DMS 273 (cell line): ENCODE measurements around the gene IL15RA.

ENCODE experiments used
- DNase-seq: peaks from one replicate; lab custom pipeline; 2025; ENCODE audit not compliant: unreplicated experiment; lab: John Stamatoyannopoulos, UW

IL15RA gene, protein sequence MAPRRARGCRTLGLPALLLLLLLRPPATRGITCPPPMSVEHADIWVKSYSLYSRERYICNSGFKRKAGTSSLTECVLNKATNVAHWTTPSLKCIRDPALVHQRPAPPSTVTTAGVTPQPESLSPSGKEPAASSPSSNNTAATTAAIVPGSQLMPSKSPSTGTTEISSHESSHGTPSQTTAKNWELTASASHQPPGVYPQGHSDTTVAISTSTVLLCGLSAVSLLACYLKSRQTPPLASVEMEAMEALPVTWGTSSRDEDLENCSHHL

DNA sequence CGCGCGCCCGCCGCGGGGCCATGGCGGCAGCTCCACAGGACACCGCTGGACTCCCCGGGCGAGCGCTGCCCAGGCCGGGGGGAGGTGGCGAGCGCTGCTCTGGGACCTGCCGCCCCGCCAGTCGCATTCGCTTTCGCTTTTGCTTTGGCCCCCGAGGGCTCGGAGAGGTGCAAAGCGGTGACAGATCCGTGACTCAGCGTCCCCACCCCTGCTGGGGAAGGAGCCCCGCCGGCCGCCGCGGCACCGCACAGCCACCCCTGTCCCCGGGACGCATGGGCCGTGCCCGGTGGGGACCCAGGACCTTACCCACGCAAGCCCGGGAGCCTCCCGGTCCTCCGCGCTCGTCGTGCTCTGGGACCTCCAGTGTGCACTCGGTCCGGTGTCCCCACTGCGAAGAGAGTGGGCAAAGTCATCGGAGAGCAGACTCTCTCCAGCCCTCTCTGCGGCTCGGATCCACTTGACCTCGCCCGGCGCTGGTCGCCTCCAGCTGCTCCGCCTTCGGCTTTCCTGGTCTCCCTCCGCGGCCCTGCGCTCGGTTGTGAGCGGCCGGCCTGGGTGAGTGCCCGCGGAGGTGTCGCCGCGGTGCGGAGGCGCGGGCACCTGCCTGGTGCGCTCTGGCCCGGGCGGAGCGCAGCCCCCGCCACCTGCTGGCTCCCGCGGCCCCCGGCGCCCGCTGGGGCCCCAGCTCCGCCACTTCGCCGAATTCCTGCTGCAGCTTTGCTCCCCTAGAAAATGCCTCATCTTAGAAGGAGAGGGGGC, at the start of gene IL15RA:
TSS of gene IL15RA (minus strand) at position 73 of the 759 bp plus-strand sequence. CDS start at position 22, 51 bp downstream.
- DNase-seq, result peak; percentile 49

DNA sequence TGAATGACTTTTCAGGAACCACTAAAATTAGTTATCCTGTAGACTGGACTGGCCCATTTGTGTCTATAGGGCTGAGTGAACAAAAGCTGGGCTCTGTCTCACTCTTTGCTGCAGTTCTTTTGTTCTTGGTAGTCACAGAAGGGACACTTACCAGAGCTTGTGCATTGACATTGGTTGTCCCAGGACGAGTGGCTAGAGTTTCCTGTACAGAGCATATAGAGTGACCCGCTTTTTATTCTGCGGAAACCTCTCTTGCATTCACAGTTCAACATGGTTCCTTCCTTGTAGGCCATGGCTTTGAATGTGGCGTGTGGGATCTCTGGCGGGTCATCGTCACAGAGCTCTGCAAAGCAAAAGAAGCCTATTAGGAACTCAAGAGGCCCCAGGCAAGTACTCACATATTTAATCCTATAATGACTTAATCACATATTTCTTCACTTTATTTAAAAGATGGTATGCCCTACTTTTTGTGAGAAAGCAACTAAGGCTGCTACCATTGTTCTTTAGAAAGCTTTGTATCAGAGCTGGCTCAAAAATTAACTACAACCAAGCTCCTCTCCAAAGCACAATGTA, 48.4 kb upstream of the IL15RA start:
- DNase-seq, result no peak

DNA sequence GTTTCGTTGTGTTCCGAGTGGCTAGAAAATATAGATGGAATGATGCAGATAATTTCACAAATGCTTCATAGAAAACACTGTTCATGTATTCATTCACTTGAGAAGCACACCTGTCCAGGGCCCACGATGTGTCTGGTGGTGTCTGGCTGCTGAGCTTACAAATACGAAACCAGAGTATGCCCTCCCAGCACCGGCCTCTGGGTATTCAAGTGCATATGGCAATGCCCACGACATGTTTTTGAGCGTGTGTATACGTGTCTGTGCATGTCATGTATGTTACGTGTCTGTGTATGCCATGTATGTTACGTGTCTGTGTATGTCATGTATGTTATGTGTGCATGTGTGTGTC, 47.0 kb upstream of the IL15RA start:
- DNase-seq, result no peak

DNA sequence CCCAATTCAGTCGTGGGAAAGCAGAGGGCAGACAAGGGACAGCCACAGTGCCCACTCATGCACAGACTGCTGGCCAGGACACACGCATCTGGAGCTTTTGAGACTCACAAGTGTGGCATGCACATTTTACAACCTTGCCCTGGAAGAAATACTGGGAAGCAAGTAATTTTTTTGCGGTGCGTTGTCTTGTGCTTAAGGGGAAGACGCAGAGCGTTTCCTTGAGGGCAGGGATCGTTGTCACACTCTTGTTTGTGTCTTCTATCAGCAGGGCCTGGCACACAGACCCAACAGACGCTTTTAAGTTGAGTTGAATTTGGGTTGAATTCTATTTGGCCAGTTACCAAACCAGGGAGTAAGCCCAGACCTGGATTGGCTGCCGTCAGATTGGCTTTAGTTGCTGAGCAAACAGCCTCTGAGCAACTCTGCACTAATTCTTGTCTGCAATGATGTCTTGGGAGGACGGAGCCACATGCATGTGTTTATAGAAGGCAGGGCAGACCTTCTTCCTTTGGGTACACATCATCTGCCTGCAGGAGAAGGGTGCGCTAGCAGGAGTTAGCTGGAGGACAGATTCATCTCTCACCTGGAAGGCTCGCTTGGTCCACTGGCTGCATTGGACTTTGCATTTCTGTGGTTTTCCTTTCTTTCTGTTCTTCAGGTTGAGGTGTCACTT, 46.5 kb upstream of the IL15RA start:
- no peak for DNase-seq

DNA sequence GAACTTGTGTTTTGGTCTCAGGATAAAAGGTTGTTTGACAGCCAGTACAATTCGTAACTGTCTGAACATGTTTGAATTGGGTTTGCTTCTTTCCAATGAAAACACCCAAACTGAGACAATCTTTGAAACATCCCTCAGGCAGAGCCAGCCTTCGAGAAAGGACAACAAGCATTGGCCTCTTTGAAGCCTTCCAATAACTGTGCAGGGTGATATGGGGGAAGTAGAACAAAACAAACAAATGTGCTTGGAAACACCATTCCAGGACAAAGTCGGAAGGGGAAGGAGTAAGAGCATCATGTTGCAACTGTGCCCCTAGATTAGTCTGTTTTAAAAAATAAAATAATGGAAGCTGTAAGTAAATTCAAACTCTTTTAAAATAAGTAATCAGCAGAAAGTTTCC, 45.3 kb upstream of the IL15RA start:
- no peak for DNase-seq

DNA sequence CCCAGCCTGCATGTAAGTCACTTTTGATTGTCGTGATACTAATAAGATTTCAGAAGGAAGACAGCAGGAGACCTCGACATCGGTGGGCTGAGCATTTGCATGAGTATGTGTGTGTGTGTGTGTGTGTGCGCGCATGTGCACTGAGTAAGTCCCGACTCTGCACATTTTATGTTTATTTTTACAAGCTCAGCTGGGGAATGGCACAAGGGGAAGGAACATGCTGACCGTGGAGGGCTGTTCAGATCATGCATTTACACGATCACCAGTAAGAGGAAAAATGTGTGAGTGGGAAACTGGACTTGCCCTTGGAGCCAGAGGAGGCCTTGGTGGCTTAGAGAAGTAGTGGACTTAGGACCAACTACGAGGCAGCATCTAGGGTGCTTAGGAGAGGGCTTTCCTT, 43.5 kb upstream of the IL15RA start:
- no peak for DNase-seq

DNA sequence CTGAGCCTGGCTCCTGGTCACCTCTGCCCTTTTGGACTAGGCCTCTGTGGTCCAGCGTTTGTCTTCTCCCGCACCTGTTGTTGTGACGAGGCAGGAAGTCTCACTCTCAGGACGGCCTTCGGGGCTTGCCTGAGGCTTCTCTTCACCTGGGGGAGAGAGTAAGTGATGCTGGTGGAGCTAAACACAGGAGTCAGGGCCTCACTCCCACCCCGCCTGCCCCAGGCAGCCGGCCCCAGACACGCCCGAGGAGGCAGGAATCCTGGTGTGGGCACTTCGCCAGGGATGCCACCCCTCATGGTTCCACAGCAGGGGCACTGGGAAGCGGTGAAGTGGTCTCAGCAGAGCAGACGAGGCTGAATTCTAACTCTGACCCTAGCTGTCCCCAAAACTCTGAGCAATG, 42.5 kb upstream of the IL15RA start:
- DNase-seq, result no peak

DNA sequence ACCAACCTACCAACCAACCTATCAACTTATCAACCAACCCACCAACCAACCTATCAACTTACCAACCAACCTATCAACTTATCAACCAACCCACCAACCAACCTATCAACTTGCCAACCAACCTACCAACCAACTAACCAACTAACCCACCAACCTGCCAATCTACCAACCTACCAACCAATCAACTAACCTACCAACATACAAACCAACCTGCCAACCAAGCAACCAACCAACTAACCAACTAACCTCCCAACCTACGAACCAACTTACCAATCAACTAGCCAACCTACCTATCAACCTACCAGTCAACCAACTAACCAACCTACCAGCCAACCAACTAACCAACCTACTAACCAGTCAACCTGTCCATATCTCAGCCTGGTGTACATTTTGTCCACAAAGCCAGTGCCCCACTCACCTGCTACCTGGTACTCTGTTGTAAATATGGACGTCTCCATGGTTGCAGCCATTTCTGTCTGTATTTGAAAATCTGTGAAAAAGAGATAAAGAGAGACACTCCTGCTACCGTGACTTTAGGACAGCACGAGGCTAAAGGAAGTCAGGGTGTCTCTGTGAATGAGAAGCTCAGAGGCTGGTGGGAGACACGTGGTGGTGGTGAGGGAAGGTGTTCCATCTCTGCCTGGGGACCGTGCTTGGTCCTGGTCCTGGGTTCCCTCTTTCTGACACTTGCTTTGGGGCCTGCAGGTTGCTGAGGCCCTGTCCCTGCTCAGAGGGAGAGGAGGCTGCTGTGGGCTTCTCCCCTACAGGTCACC, 41.9 kb upstream of the IL15RA start:
- no peak for DNase-seq

DNA sequence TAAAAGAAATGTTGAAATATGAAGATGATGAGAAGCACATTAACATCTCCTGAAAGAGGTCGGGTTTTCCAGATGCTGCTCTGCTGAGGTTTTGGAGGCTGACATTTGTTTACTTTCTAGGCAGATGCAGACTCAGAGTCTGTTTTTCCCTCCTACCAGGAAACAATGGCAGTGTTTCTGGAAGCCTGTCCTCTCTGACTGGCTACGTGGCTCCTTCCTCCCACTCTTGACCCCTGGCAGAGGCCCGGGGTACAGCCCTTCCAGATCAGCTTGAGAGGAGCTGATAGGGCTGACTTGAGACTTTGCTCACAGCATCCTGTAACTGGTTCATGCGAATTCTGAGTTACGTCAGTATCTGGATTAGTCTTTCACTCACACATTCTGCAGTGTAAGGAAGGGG, 41.1 kb upstream of the IL15RA start:
- no peak for DNase-seq

DNA sequence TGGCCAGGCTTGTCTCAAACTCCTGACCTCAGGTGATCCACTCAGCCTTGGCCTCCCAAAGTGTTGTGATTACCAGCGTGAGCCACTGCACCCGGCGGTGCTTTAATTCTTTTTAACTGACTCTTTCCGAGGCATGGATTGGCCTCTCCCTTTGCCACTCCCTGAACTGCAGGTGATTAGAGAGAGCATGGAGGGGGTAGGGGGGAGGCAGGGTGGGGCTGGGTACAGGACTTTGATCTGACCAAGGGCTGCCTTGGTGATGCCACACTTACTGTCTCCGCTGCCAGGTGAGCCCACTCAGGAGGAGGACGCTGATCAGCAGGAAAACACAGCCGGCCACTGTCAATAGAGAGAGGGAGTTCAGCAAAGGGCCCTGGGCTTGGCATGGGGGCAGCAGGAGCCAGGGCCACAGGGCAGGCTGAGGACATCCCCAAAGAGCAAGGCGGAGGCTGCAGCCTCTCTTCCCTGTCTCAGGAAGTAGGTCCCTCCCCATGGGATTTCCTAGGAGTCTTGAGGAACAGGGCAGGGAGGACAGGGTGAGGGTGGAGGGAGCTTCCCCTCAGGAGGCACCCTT, 40.5 kb upstream of the IL15RA start:
- no peak for DNase-seq

DNA sequence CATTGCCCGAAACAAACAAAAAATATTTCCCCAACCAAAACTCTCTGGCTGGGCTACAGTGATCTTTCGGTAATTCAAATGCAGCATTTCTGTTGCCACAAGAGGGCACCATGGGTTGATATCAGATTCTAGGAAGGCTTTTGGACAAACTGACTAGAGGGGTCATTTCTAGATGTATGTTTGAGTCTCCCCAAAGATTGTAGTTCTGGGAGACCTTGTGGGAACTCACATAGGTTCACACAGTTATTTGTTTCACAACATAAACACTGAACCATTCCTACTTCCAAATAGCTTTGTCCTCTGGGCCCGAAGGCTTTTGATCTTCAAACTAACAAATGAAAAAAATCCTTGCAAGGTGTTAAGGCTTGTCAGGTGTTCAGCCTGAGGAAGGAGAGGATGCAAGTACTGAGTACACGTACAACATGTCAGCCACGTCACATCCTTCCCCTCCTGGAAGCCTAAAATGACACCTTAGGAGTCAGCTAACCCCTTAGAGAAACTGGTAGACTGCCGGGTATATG, 37.0 kb upstream of the IL15RA start:
- peak; percentile 57 for DNase-seq

DNA sequence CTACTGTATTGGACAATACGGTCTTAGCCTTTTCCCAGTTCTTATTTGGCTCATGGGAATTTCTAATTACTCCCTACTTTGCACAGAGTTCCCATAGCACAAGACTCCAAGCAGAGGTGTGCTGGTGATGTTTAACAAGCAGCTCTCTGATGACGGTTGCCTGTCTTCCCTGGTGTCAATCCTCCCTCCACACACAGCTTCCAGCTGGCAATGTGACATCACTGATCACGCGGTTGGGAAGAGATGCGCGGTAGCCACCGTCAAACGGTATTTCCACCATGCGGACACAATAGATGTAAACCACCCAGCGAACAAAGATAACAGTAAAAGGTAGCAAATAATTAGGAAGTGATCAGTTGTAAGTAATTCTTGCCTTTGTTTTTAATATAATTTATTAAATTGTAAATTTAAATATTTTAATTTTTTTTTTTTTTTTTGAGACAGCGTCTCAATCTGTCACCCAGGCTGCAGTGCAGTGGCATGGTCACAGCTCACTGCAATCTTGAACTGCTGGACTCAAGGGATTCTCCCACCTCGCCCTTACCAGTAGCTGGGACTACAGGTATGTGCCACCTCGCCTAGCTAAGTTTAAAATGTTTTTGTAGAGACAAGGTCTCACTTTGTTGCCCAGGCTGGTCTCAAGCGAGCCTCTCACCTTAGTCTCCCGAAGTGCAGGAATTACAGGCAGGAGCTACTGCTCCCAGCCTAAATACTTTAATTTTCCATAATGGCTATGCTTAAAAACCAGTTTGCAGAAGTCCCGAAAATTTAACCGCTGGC, 36.3 kb upstream of the IL15RA start:
- no peak for DNase-seq

DNA sequence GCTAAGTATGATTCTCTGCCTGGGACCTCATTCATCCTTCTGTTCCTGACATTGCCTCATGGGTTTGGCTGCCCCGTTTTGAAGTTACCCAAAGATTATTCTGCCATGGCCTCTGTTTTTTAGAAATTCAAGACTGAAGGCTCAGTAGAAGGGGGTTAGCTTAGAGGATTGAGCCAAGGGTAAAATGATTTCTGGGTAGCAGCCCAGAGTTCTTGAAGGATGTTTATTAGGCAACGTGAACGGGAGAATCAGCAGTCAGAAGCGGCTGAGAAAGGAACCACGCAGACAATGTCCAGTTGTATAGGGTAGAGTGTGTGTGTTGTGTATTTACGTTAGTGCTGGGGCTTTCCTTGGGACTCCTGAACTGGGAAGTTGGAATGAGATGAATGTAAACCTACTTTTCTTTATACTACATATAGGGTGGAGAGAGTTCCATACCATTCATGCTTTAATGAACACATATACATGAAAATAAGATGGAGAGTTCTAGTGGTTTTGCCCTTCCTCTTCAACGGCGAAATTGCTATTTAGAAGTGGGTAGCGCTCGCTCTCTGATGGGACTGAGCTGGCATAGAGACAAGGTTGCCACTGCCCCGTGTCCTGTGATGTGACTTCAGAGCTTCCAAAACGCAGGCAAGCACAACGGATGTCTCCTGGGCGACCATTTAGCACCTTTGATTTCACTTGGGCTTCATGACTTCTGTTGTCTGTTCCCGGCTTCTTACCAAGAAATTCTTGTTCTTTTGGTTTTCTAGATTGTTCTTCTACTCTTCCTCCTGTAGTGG, 35.0 kb upstream of the IL15RA start:
- DNase-seq, result no peak

DNA sequence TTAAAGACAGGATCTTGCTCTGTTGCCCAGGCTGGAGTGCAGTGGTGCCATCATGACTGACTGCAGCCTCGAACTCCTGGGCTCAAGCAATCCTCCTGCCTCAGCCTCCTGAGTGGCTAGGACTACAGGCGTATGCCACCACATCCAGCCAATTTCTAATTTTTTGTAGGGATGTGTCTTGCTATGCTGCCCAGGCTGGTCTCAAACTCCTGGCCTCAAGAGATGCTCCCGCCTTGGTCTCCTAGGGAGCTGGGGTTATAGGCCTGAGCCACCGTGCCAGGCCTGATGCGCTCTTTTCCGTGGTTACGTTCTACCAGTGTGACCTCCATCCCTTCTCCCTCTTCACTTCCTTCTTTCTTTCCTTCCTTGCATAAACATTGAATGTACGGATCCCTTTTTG, 34.2 kb upstream of the IL15RA start:
- DNase-seq, result no peak

DNA sequence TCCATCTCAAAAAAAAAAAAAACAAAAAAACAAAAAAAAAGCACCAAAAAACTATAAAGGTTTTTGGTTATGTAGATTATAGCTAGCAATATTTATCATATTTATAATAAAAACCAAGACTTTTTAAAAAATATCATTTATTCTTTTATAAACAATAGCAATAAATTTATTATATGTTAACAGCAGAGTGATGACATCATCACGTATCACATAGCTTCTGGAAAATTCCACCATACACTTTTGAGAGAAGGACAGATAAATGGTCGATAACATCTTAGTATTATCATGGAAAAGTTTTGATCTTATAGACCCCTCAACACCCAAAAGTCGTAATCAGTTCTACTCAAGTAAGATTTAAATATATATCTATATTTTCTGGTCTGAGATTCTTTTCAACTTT, 33.2 kb upstream of the IL15RA start:
- no peak for DNase-seq

DNA sequence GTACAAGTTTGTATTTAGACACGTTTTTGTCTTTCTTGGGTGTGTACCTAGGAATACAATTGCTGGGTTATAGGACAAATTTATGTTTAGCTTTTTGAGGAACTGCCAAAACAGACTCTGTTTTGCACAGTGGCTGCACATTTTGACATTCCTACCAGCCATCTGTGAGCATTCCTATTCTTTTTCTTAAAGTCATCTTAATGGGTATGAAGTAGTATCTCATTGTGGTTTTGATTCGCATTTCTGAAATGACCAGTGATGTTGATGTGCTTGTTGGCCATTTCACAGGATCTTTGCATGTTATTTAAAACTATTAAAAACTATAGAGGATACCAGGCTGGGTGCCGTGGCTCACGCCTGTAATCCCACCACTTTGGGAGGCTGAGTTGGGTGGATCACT, 32.6 kb upstream of the IL15RA start:
- DNase-seq, result no peak

DNA sequence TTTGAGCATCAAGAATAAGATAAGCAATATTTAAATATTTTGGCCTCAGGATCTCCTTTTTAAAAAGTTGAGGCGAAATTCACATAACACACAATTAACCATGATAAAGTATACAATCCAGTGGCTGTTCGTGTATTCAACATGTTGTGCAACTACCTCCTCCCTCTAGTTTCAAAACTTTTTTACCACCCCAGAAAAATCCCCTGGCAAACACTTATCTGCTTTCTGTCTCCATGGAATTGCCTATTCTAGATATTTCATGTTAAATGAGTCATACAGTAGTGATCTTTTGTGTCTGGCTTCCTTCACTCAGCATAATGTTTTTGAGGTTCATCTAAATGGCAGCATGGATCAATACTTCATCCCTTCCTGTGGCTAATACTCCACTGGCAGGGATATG, 31.8 kb upstream of the IL15RA start:
- no peak for DNase-seq

DNA sequence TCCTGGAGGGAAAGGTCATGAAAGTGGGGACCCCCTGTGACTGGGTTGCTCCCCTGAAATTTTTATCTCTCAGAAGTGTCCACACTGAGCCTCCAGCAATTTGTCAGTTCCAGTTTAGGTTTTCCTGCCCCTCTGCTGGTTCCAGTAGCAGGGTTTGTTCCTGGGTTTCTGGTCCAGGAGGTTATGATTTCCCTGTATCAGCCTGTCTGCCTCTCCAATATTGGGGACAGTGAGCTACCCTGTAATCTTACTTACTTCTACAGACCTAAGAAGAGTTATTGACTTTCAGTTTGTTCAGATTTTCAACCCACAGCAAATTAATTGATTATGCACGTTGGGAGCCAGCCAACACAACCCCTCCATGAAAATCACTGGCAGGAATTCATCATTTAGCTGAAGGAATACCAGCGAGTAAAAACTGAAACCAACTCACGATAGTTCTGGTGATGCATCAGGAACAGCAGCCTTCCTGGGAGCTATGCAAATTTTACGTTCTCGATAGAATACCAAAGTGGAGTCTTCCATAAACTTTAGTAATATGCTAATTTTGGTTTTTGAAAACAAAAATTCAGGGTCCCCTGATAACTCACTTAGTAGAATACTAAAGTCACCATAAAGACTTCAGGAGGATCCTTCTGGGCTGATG, 31.3 kb upstream of the IL15RA start:
- no peak for DNase-seq

DNA sequence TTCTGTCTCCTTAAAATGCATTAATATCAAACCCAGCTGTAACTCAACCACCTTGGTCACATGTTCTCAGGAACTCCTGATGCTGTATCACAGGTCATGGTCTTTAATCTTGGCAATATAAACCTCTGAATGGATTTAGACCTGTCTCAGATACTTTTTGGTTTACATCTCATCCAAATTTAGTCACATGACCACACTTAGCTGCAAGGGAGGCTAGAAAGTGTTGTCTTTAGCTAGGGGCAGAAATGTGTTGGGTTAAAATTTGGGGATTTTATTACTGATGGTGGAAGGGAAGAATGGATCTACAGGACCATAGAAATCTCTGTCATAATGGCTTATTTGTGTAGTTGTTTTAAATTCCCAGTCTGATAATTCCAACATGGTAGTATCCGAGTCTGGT, 29.6 kb upstream of the IL15RA start:
- DNase-seq, result no peak
